Breast epithelium (tissue), 3 donors: ENCODE results near the gene STXBP2.

ENCODE experiments used
- POLR2A ChIP-seq: fragments of 450-650 bp; IDR thresholded peaks from one replicate; pipeline ENCODE4 v1.6.1; 2016; ENCODE audit warnings: antibody characterized with exemption, mild to moderate bottlenecking, moderate library complexity
- POLR2AphosphoS5 ChIP-seq, 3 donors: sonication (generic); formaldehyde crosslinking; IDR thresholded peaks; one replicate each; pipeline ENCODE4 v1.6.1; 2017; ENCODE audit warnings: antibody characterized with exemption in 3 of 3
- TF ChIP-seq, protein P1 (sequence below), 3 donors: fragments of 450-650 bp; IDR thresholded peaks; one replicate each; pipeline ENCODE4 v1.5.1; 2016 to 2017; ENCODE audit warnings: antibody characterized with exemption in 3 of 3, mild to moderate bottlenecking in 3 of 3, moderate library complexity in 3 of 3

DNA sequence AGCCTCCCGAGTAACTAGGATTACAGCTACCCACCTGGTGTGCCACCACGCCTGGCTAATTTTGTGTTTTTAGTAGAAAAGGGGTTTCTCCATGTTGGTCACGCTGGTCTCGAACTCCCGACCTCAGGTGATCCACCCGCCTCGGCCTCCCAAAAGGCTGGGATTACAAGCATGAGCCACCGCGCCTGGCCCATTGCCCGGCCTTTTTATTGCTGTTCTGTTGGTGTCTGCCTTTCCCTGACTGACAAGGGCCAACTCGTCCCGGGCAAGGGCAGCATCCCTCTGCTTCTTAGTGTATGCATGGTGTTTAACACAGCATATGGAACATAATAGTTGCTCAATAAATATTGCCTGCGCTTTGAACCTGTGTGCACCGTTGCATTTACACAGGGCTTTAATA lies 25.7 kb downstream of the STXBP2 start:
- TF ChIP-seq POLR2A (no peak), POLR2AphosphoS5 (IDR thresholded peaks at IDR 0.05) (no peak)
- TF ChIP-seq, protein P1, sequence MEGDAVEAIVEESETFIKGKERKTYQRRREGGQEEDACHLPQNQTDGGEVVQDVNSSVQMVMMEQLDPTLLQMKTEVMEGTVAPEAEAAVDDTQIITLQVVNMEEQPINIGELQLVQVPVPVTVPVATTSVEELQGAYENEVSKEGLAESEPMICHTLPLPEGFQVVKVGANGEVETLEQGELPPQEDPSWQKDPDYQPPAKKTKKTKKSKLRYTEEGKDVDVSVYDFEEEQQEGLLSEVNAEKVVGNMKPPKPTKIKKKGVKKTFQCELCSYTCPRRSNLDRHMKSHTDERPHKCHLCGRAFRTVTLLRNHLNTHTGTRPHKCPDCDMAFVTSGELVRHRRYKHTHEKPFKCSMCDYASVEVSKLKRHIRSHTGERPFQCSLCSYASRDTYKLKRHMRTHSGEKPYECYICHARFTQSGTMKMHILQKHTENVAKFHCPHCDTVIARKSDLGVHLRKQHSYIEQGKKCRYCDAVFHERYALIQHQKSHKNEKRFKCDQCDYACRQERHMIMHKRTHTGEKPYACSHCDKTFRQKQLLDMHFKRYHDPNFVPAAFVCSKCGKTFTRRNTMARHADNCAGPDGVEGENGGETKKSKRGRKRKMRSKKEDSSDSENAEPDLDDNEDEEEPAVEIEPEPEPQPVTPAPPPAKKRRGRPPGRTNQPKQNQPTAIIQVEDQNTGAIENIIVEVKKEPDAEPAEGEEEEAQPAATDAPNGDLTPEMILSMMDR (IDR thresholded peaks at IDR 0.05): no peak
